CD14-positive monocyte (primary cell): Measurements from ENCODE around the gene GPC5. TPM values are rescaled to one million over a fixed set of nuclear protein-coding genes. Genes with fewer than 3 reads are reported as not detected.

ENCODE experiments used
- DNase-seq, 3 donors: peaks; one replicate each; pipeline ENCODE4 v3.0.0-alpha.2; 2011 to 2022
- H2AFZ ChIP-seq: 2 replicates; pipeline ENCODE4 v1.6.0; 2012; ENCODE audit warnings: mild to moderate bottlenecking, low read depth, low read length, inconsistent platforms; ENCODE audit not compliant: insufficient read depth, poor library complexity, severe bottlenecking
- H3K27ac ChIP-seq, 2 donors: 1 replicate in 1 of 2; 2 replicates in 1 of 2; pipeline ENCODE4 v1.5.1; 2012 to 2013; ENCODE audit warnings: low read length in 2 of 2, control low read depth in 1 of 2, inconsistent platforms in 1 of 2, low read depth in 1 of 2, mild to moderate bottlenecking in 1 of 2
- H3K27me3 ChIP-seq, 2 donors: one replicate each; pipeline versions ENCODE4 v1.6.0 to v1.6.1; 2011 to 2013; ENCODE audit warnings: low read length in 2 of 2; ENCODE audit not compliant: control insufficient read depth in 2 of 2, insufficient read depth in 2 of 2
- H3K36me3 ChIP-seq, 2 donors: replicated peaks in 1 of 2; 1 replicate in 1 of 2; 2 replicates in 1 of 2; pipeline versions ENCODE4 v1.5.1 to v1.6.1; 2012 to 2013; ENCODE audit warnings: low read length in 2 of 2, control low read depth in 1 of 2, inconsistent platforms in 1 of 2, mild to moderate bottlenecking in 1 of 2; ENCODE audit not compliant: insufficient read depth in 2 of 2, control insufficient read depth in 1 of 2
- H3K4me1 ChIP-seq, 2 donors: 1 replicate in 1 of 2; 2 replicates in 1 of 2; pipeline versions ENCODE4 v1.5.1 to v1.6.1; 2012 to 2013; ENCODE audit warnings: low read length in 2 of 2, control low read depth in 1 of 2, inconsistent platforms in 1 of 2, mild to moderate bottlenecking in 1 of 2, moderate library complexity in 1 of 2; ENCODE audit not compliant: insufficient read depth in 2 of 2, control insufficient read depth in 1 of 2
- H3K4me2 ChIP-seq: replicated peaks from 2 replicates; pipeline ENCODE3; 2012; ENCODE audit warnings: low read length, moderate library complexity, mild to moderate bottlenecking; ENCODE audit not compliant: poor library complexity, severe bottlenecking; ENCODE audit errors: extremely low read depth
- H3K4me3 ChIP-seq, 3 experiments: fragments of 200-600 bp in 1 of 3; sonication (generic) in 1 of 3; replicated peaks in 1 of 3; 1 replicate in 2 of 3; 2 replicates in 1 of 3; pipeline ENCODE4 v1.5.1; 2011 to 2013; ENCODE audit warnings: low read length in 3 of 3, mild to moderate bottlenecking in 3 of 3, control low read depth in 2 of 3, low read depth in 2 of 3, inconsistent platforms in 1 of 3, moderate library complexity in 1 of 3
- H3K79me2 ChIP-seq: 2 replicates; pipeline ENCODE4 v1.6.0; 2012; ENCODE audit warnings: mild to moderate bottlenecking, control low read depth, inconsistent platforms, low read length, moderate library complexity; ENCODE audit not compliant: insufficient read depth
- H3K9ac ChIP-seq: 2 replicates; pipeline ENCODE4 v1.6.0; 2017; ENCODE audit warnings: low read length, mild to moderate bottlenecking; ENCODE audit not compliant: insufficient read depth, poor library complexity, severe bottlenecking
- H3K9me3 ChIP-seq, 2 donors: replicated peaks in 1 of 2; 1 replicate in 1 of 2; 2 replicates in 1 of 2; pipeline versions ENCODE4 v1.5.1 to v1.6.1; 2012 to 2013; ENCODE audit warnings: low read length in 2 of 2, control low read depth in 1 of 2; ENCODE audit not compliant: control insufficient read depth in 1 of 2, insufficient read depth in 1 of 2
- H4K20me1 ChIP-seq: 2 replicates; pipeline ENCODE4 v1.6.0; 2012; ENCODE audit warnings: mild to moderate bottlenecking, low read length, control low read depth, moderate library complexity; ENCODE audit not compliant: insufficient read depth
- H3K27ac Mint-ChIP-seq, 7 donors: one replicate each; pipeline ENCODE4 v1.8.0; 2020; ENCODE audit warnings: mild to moderate bottlenecking in 7 of 7, mixed read lengths in 7 of 7, moderate library complexity in 6 of 7, inconsistent platforms in 2 of 7
- H3K27me3 Mint-ChIP-seq, 3 donors: one replicate each; pipeline ENCODE4 v1.8.0; 2021 to 2022; ENCODE audit warnings: low read depth in 3 of 3, mild to moderate bottlenecking in 3 of 3, mixed read lengths in 3 of 3, moderate library complexity in 3 of 3, inconsistent platforms in 1 of 3
- H3K36me3 Mint-ChIP-seq, 2 donors: one replicate each; pipeline ENCODE4 v1.8.0; 2020; ENCODE audit warnings: mixed read lengths in 2 of 2, inconsistent platforms in 1 of 2, mild to moderate bottlenecking in 1 of 2
- H3K4me1 Mint-ChIP-seq: one replicate; pipeline ENCODE4 v1.8.0; 2020; ENCODE audit warnings: mild to moderate bottlenecking, mixed read lengths
- H3K4me3 Mint-ChIP-seq, 2 donors: one replicate each; pipeline ENCODE4 v1.8.0; 2020; ENCODE audit warnings: mild to moderate bottlenecking in 2 of 2, mixed read lengths in 2 of 2, moderate library complexity in 1 of 2
- H3K9me3 Mint-ChIP-seq, 7 donors: one replicate each; pipeline ENCODE4 v1.8.0; 2020 to 2022; ENCODE audit warnings: mixed read lengths in 7 of 7, mild to moderate bottlenecking in 6 of 7, moderate library complexity in 6 of 7, inconsistent platforms in 2 of 7
- WGBS: methylation state at CpG from one replicate; pipeline ENCODE4 v1.1.5; 2013; ENCODE audit warnings: missing lambda C conversion rate; ENCODE audit not compliant: insufficient coverage; 5-methylcytosine and 5-hydroxymethylcytosine counted together
- intact Hi-C, 2 donors: fragments of 100-400 bp; cut with micrococcal nuclease; formaldehyde crosslinking; loops; one replicate each; pipeline versions ENCODE4 v1.15.0 to v1.15.1; 2023
- polyA plus RNA-seq, 3 donors: library from polyadenylated mRNA; depleted of rRNA in 1 of 3; unstranded in 2 of 3; stranded (reverse) in 1 of 3; fragments of 300-500 nt in 2 of 3; fragments of >200 nt in 1 of 3; fragmentation: Illumina TruSeq in 2 of 3; gene quantifications; 1 replicate in 2 of 3; 2 replicates in 1 of 3; pipeline ENCODE4 v1.2.3, GENCODE V29; 2012 to 2021
- TF ChIP-seq, protein P1 (sequence below): fragments of 200-600 bp; IDR thresholded peaks from one replicate; pipeline ENCODE4 v1.8.0; 2022; ENCODE audit warnings: antibody characterized with exemption, mild to moderate bottlenecking

Gene GPC5
- polyA plus RNA-seq, 3 donors: not detected

DNA sequence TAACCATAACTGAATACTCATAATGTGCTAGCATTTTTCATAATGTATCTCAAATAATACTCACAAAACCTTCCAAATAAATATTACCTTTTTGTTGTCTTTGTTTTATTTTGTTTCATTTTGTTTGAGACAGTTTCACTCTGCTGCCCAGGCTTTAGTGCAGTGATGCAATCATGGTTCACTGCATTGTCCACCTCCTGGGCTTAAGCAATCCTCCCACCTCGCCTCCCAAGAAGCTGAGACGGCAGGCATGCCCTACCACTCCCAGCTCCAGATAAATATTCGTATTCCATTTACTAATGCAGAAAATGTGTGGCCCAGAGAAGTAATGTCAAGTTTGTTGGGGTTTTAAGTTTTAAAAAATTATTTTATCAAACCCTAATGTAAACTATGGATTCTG is 739.1 kb downstream of the GPC5 start:
- Mint-ChIP-seq H3K4me3 (no peak overlapping the region), H3K4me1 (no peaks in the 10 kb centered on the region), H3K27ac (no peak overlapping the region), H3K9me3 (peaks cover 0 to 6% (median 3%) of the 10 kb centered on the region in 7 donors), H3K36me3 (no peaks in the 10 kb centered on the region), H3K27me3 (peaks cover 0 to 3% (median 0%) of the 10 kb centered on the region in 3 donors)
- no peaks in the 10 kb centered on the region for H3K36me3 ChIP-seq
- H3K79me2 ChIP-seq: no peaks in the 10 kb centered on the region
- WGBS: no CpG with 5 or more reads among the region's 3 CpGs
- no peaks in the 10 kb centered on the region for H3K4me1 ChIP-seq
- no peaks in the 10 kb centered on the region for H4K20me1 ChIP-seq
- intact Hi-C loops: no loop called here
- no peak for DNase-seq
- H3K4me3 ChIP-seq: no peak overlapping the region
- no peak overlapping the region for H3K27ac ChIP-seq
- H3K9ac ChIP-seq: no peak overlapping the region
- no peak overlapping the region for H2AFZ ChIP-seq
- H3K9me3 ChIP-seq: peaks cover 0 to 3% of the 10 kb centered on the region in 2 donors
- H3K27me3 ChIP-seq: no peaks in the 10 kb centered on the region
- TF ChIP-seq, protein P1, sequence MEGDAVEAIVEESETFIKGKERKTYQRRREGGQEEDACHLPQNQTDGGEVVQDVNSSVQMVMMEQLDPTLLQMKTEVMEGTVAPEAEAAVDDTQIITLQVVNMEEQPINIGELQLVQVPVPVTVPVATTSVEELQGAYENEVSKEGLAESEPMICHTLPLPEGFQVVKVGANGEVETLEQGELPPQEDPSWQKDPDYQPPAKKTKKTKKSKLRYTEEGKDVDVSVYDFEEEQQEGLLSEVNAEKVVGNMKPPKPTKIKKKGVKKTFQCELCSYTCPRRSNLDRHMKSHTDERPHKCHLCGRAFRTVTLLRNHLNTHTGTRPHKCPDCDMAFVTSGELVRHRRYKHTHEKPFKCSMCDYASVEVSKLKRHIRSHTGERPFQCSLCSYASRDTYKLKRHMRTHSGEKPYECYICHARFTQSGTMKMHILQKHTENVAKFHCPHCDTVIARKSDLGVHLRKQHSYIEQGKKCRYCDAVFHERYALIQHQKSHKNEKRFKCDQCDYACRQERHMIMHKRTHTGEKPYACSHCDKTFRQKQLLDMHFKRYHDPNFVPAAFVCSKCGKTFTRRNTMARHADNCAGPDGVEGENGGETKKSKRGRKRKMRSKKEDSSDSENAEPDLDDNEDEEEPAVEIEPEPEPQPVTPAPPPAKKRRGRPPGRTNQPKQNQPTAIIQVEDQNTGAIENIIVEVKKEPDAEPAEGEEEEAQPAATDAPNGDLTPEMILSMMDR: no peak
- H3K4me2 ChIP-seq: no peak overlapping the region

DNA sequence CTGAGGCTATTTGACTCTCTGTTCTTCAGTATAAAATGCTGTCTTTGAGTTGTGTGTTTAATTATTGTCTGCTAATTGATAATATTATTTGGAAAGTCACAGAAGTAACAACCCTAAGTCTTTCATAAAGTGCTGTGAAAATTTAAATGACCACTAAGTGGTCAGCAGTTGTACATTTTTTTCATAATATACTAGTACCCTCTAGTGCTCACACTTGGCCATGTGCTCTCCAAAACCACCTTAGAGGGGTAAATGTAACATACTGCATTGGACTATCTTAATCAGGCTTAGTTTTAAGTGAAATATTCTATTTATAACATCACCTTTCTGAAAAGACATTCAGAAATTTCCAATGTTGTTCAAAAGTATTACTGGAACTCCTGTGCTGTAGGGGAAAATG is 745.3 kb downstream of the GPC5 start:
- Histone ChIP-seq H2AFZ (no peak overlapping the region), H3K27ac (no peak overlapping the region), H3K4me1 (no peaks in the 10 kb centered on the region), H3K4me2 (no peak overlapping the region), H3K36me3 (no peaks in the 10 kb centered on the region), H3K79me2 (no peaks in the 10 kb centered on the region), H3K9ac (no peak overlapping the region), H4K20me1 (no peaks in the 10 kb centered on the region), H3K9me3 (no peaks in the 10 kb centered on the region), H3K4me3 (no peak overlapping the region), H3K27me3 (no peaks in the 10 kb centered on the region)
- Mint-ChIP-seq H3K27ac (no peak overlapping the region), H3K4me1 (no peaks in the 10 kb centered on the region), H3K27me3 (no peaks in the 10 kb centered on the region), H3K9me3 (peaks cover 0 to 3% (median 1%) of the 10 kb centered on the region in 7 donors), H3K4me3 (no peak overlapping the region), H3K36me3 (no peaks in the 10 kb centered on the region)
- DNase-seq: no peak
- intact Hi-C loops: no loop called here
- TF ChIP-seq, protein P1: no peak
